ENCODE results near the gene WFS1. TPM values are rescaled to one million over a fixed set of nuclear protein-coding genes. Genes with fewer than 3 reads are reported as not detected.

The WFS1 gene
- total and polyA plus RNA-seq, 10 donors: 4.9 to 62.2 (median 34.8) TPM

- no peaks in the 10 kb centered on the region for H3K36me3 ChIP-seq
- TF ChIP-seq POLR2AphosphoS5 (IDR thresholded peaks at IDR 0.05): no peak
- no peak for TF ChIP-seq CTCF (IDR thresholded peaks at IDR 0.05 in 8 of 11, conservative IDR thresholded peaks at IDR 0.05 in 3 of 11)
- no peak for TF ChIP-seq POLR2A (IDR thresholded peaks at IDR 0.05)
- H3K27me3 ChIP-seq (replicated peaks in 1 of 7): peaks cover 0 to 84% (median 24%) of the 10 kb centered on the region in 7 donors
- WGBS, 5 donors: 66 to 84% (median 70%) methylated on average over 6 of the region's 6 CpGs
- no peak overlapping the region for H3K4me3 ChIP-seq
- H3K9me3 ChIP-seq: peaks cover 0 to 15% (median 6%) of the 10 kb centered on the region in 8 donors
- peaks cover 0 to 5% (median 2%) of the 10 kb centered on the region in 6 donors for H3K4me1 ChIP-seq
- H3K27ac ChIP-seq: no peak overlapping the region
- no peak for DNase-seq
- intact Hi-C loops (cut with DNase I; ENCODE audit: low total_unique reads): loop anchor here (5.0 kb wide), 1 partner anchor 215 kb away; no protein-coding TSS in a partner anchor
Measured at GRCh38 chr4:6332669-6333050, 63.0 kb downstream of the WFS1 start.

GRCh38 chr4:6333301-6334202 lies 63.9 kb downstream of the WFS1 start:
- 81 to 88% (median 85%) methylated on average over 18 to 19 of the region's 19 CpGs for WGBS, 5 donors
- Histone ChIP-seq H3K4me3 (no peak overlapping the region), H3K36me3 (no peaks in the 10 kb centered on the region), H3K4me1 (peaks cover 0 to 14% (median 10%) of the 10 kb centered on the region in 6 donors), H3K27me3 (replicated peaks in 1 of 7) (peaks cover 0 to 84% (median 26%) of the 10 kb centered on the region in 7 donors), H3K27ac (no peak overlapping the region), H3K9me3 (peaks cover 0 to 15% (median 6%) of the 10 kb centered on the region in 8 donors)
- no peak for DNase-seq
- TF ChIP-seq POLR2AphosphoS5 (IDR thresholded peaks at IDR 0.05) (no peak), CTCF (IDR thresholded peaks at IDR 0.05 in 8 of 11, conservative IDR thresholded peaks at IDR 0.05 in 3 of 11) (peak in 5 of 11 experiments; percentile 13 to 50 (median 38)), POLR2A (IDR thresholded peaks at IDR 0.05) (no peak)
- intact Hi-C loops (cut with DNase I; ENCODE audit: low total_unique reads): loop anchor here (5.0 kb wide), 1 partner anchor 214 kb away; no protein-coding TSS in a partner anchor

GRCh38 chr4:6334203-6334887 lies 64.7 kb downstream of the WFS1 start:
- Histone ChIP-seq H3K9me3 (peaks cover 0 to 15% (median 6%) of the 10 kb centered on the region in 8 donors), H3K27me3 (replicated peaks in 1 of 7) (peaks cover 0 to 84% (median 31%) of the 10 kb centered on the region in 7 donors), H3K27ac (no peak overlapping the region), H3K4me1 (peaks cover 0 to 18% (median 11%) of the 10 kb centered on the region in 6 donors), H3K4me3 (no peak overlapping the region), H3K36me3 (no peaks in the 10 kb centered on the region)
- TF ChIP-seq POLR2A (IDR thresholded peaks at IDR 0.05): no peak
- TF ChIP-seq POLR2AphosphoS5 (IDR thresholded peaks at IDR 0.05): no peak
- no peak for TF ChIP-seq CTCF (IDR thresholded peaks at IDR 0.05 in 8 of 11, conservative IDR thresholded peaks at IDR 0.05 in 3 of 11)
- WGBS, 5 donors: 68 to 79% (median 71%) methylated on average over 3 to 5 of the region's 5 CpGs
- DNase-seq: no peak
- intact Hi-C loops (cut with DNase I; ENCODE audit: low total_unique reads): loop anchor here (5.0 kb wide), 1 partner anchor 213 kb away; no protein-coding TSS in a partner anchor
